ENCODE measurements around the gene UXS1.

UXS1 gene

DNA sequence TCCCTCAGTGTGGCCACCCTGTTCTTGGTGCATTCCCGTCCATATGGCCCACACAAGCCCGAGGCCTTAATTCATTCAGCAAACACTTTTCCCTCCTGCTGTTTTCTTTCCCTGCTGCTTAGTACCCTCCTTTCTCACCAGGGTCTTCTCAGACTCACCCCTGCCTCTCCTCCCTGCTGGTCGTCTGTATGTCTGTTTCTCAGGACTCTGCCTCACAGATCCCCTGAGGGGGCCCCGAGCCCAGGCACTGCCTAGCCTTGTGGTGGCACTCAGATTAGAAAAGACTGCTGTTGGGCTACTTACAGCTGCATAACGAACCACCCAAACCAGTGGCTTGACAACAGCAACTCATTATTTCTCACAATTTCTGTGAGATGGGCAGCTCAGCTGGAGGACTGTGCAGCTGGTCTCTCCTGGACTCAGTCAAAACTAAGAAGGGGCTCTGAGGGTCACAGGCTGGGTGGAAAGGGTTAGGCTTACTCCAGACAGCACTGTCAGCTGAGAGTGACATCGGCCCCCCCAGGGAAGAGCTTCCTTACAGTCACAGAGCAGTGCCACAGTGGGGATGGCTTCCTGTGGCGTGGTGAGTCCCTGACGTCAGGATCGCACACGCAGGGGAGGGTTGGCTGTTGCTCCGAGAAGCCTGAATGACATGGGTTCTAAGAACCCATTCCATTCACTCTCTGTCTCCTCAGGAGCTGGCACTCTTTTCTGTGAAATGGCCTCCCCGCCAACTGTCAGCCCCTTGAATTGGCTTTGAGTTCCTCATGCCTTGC, 139.0 kb downstream of the UXS1 start:
- DNase-seq (ENCODE audit: low read depth in 2 of 2), result no peak

- DNase-seq (ENCODE audit: low read depth in 2 of 2), result no peak
Observed at GRCh38 chr2:106054321-106054720, 139.8 kb downstream of the UXS1 start.

- no peak for DNase-seq (ENCODE audit: low read depth in 2 of 2)
Observed at GRCh38 chr2:106053581-106053980, 140.5 kb downstream of the UXS1 start.

DNA sequence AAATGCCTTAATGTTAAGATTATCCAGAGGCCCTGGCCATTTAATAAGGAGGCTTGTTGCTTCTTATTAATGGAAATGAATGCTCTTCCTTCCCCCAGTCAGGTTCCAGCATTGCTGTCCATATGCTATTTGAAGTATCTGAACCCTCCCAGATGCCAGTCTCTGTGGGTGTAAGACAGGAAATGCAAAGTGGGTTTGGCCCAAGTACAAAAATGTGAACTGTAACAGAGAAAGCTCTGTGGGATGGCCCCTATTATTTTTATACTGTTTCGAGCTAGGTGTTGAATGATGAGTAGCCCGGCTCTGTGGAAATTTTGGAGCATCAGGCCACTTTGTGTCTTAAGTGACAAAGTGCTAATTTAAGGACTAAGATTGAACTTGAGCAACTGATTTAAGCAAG, 141.0 kb downstream of the UXS1 start:
- no peak for DNase-seq (ENCODE audit: low read depth in 2 of 2)

DNA sequence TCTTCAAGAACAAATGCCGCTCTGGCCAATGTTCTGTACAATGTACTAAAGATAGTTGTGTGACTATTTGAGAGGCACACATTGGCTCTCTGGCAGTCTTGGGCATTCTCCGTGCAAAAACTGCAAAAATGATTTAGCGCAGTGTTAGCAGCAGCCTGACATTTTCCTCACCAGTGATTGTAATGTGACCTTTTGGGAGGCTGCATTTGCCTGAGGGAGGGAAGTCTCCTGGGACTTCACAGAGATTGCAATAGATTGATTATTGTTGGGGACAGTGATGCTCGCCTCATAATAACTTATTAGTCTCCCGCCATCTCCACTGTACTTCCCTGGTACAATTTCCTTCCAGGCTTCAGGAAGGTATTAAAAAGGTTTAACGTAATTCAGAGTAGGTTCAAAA, 149.2 kb downstream of the UXS1 start:
- DNase-seq (ENCODE audit: low read depth in 2 of 2), result no peak

DNA sequence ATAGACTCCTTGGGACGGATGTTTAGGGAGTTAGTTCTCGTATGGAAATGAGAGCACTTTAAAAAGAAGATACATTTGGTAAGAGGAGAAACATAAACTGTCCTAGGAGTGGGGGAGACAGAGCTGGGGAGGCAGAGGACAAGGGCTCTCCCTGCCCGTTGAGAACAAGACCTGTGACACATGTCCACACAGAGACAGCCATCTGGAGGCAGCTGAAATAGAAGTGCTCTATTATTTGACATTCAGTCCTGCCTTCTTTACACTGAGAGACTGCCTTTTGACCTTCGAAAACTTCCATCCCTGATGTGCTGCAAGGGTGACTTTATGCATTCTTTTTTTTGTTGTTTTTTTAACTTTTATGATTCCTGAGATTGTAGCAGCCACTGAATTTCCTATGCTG, 150.1 kb downstream of the UXS1 start:
- DNase-seq (ENCODE audit: low read depth in 2 of 2), result no peak

Measured in stimulated activated CD4-positive, alpha-beta T cell treated with anti-CD3 and anti-CD28 coated beads, Interleukin-12 subunit alpha, Interleukin-12 subunit beta, amount 100 ng/mL, for 24 hours (primary cell).